CD14-positive monocyte (primary cell): ENCODE measurements around the gene ACSF3. TPM values are rescaled to one million over a fixed set of nuclear protein-coding genes. Genes with fewer than 3 reads are reported as not detected.
A peak's percentile ranks its signal among the peaks of the same experiment; 100 is the strongest.

Experiments used
- DNase-seq, 3 donors: peaks; one replicate each; pipeline ENCODE4 v3.0.0-alpha.2; 2011 to 2022
- H2AFZ ChIP-seq: 2 replicates; pipeline ENCODE4 v1.6.0; 2012; ENCODE audit warnings: mild to moderate bottlenecking, low read depth, low read length, inconsistent platforms; ENCODE audit not compliant: insufficient read depth, poor library complexity, severe bottlenecking
- H3K27ac ChIP-seq, 2 donors: 1 replicate in 1 of 2; 2 replicates in 1 of 2; pipeline ENCODE4 v1.5.1; 2012 to 2013; ENCODE audit warnings: low read length in 2 of 2, control low read depth in 1 of 2, inconsistent platforms in 1 of 2, low read depth in 1 of 2, mild to moderate bottlenecking in 1 of 2
- H3K27me3 ChIP-seq, 2 donors: one replicate each; pipeline versions ENCODE4 v1.6.0 to v1.6.1; 2011 to 2013; ENCODE audit warnings: low read length in 2 of 2; ENCODE audit not compliant: control insufficient read depth in 2 of 2, insufficient read depth in 2 of 2
- H3K36me3 ChIP-seq, 2 donors: replicated peaks in 1 of 2; 1 replicate in 1 of 2; 2 replicates in 1 of 2; pipeline versions ENCODE4 v1.5.1 to v1.6.1; 2012 to 2013; ENCODE audit warnings: low read length in 2 of 2, control low read depth in 1 of 2, inconsistent platforms in 1 of 2, mild to moderate bottlenecking in 1 of 2; ENCODE audit not compliant: insufficient read depth in 2 of 2, control insufficient read depth in 1 of 2
- H3K4me1 ChIP-seq, 2 donors: 1 replicate in 1 of 2; 2 replicates in 1 of 2; pipeline versions ENCODE4 v1.5.1 to v1.6.1; 2012 to 2013; ENCODE audit warnings: low read length in 2 of 2, control low read depth in 1 of 2, inconsistent platforms in 1 of 2, mild to moderate bottlenecking in 1 of 2, moderate library complexity in 1 of 2; ENCODE audit not compliant: insufficient read depth in 2 of 2, control insufficient read depth in 1 of 2
- H3K4me2 ChIP-seq: replicated peaks from 2 replicates; pipeline ENCODE3; 2012; ENCODE audit warnings: low read length, moderate library complexity, mild to moderate bottlenecking; ENCODE audit not compliant: poor library complexity, severe bottlenecking; ENCODE audit errors: extremely low read depth
- H3K4me3 ChIP-seq, 3 experiments: fragments of 200-600 bp in 1 of 3; sonication (generic) in 1 of 3; replicated peaks in 1 of 3; 1 replicate in 2 of 3; 2 replicates in 1 of 3; pipeline ENCODE4 v1.5.1; 2011 to 2013; ENCODE audit warnings: low read length in 3 of 3, mild to moderate bottlenecking in 3 of 3, control low read depth in 2 of 3, low read depth in 2 of 3, inconsistent platforms in 1 of 3, moderate library complexity in 1 of 3
- H3K79me2 ChIP-seq: 2 replicates; pipeline ENCODE4 v1.6.0; 2012; ENCODE audit warnings: mild to moderate bottlenecking, control low read depth, inconsistent platforms, low read length, moderate library complexity; ENCODE audit not compliant: insufficient read depth
- H3K9ac ChIP-seq: 2 replicates; pipeline ENCODE4 v1.6.0; 2017; ENCODE audit warnings: low read length, mild to moderate bottlenecking; ENCODE audit not compliant: insufficient read depth, poor library complexity, severe bottlenecking
- H3K9me3 ChIP-seq, 2 donors: replicated peaks in 1 of 2; 1 replicate in 1 of 2; 2 replicates in 1 of 2; pipeline versions ENCODE4 v1.5.1 to v1.6.1; 2012 to 2013; ENCODE audit warnings: low read length in 2 of 2, control low read depth in 1 of 2; ENCODE audit not compliant: control insufficient read depth in 1 of 2, insufficient read depth in 1 of 2
- H4K20me1 ChIP-seq: 2 replicates; pipeline ENCODE4 v1.6.0; 2012; ENCODE audit warnings: mild to moderate bottlenecking, low read length, control low read depth, moderate library complexity; ENCODE audit not compliant: insufficient read depth
- H3K27ac Mint-ChIP-seq, 7 donors: one replicate each; pipeline ENCODE4 v1.8.0; 2020; ENCODE audit warnings: mild to moderate bottlenecking in 7 of 7, mixed read lengths in 7 of 7, moderate library complexity in 6 of 7, inconsistent platforms in 2 of 7
- H3K27me3 Mint-ChIP-seq, 3 donors: one replicate each; pipeline ENCODE4 v1.8.0; 2021 to 2022; ENCODE audit warnings: low read depth in 3 of 3, mild to moderate bottlenecking in 3 of 3, mixed read lengths in 3 of 3, moderate library complexity in 3 of 3, inconsistent platforms in 1 of 3
- H3K36me3 Mint-ChIP-seq, 2 donors: one replicate each; pipeline ENCODE4 v1.8.0; 2020; ENCODE audit warnings: mixed read lengths in 2 of 2, inconsistent platforms in 1 of 2, mild to moderate bottlenecking in 1 of 2
- H3K4me1 Mint-ChIP-seq: one replicate; pipeline ENCODE4 v1.8.0; 2020; ENCODE audit warnings: mild to moderate bottlenecking, mixed read lengths
- H3K4me3 Mint-ChIP-seq, 2 donors: one replicate each; pipeline ENCODE4 v1.8.0; 2020; ENCODE audit warnings: mild to moderate bottlenecking in 2 of 2, mixed read lengths in 2 of 2, moderate library complexity in 1 of 2
- H3K9me3 Mint-ChIP-seq, 7 donors: one replicate each; pipeline ENCODE4 v1.8.0; 2020 to 2022; ENCODE audit warnings: mixed read lengths in 7 of 7, mild to moderate bottlenecking in 6 of 7, moderate library complexity in 6 of 7, inconsistent platforms in 2 of 7
- WGBS: methylation state at CpG from one replicate; pipeline ENCODE4 v1.1.5; 2013; ENCODE audit warnings: missing lambda C conversion rate; ENCODE audit not compliant: insufficient coverage; 5-methylcytosine and 5-hydroxymethylcytosine counted together
- intact Hi-C, 2 donors: fragments of 100-400 bp; cut with micrococcal nuclease; formaldehyde crosslinking; loops; one replicate each; pipeline versions ENCODE4 v1.15.0 to v1.15.1; 2023
- polyA plus RNA-seq, 3 donors: library from polyadenylated mRNA; depleted of rRNA in 1 of 3; unstranded in 2 of 3; stranded (reverse) in 1 of 3; fragments of 300-500 nt in 2 of 3; fragments of >200 nt in 1 of 3; fragmentation: Illumina TruSeq in 2 of 3; gene quantifications; 1 replicate in 2 of 3; 2 replicates in 1 of 3; pipeline ENCODE4 v1.2.3, GENCODE V29; 2012 to 2021
- TF ChIP-seq, protein P1 (sequence below): fragments of 200-600 bp; IDR thresholded peaks from one replicate; pipeline ENCODE4 v1.8.0; 2022; ENCODE audit warnings: antibody characterized with exemption, mild to moderate bottlenecking

The ACSF3 gene
- polyA plus RNA-seq, 3 donors, result 23.5 to 26.7 (median 26.4) TPM

DNA sequence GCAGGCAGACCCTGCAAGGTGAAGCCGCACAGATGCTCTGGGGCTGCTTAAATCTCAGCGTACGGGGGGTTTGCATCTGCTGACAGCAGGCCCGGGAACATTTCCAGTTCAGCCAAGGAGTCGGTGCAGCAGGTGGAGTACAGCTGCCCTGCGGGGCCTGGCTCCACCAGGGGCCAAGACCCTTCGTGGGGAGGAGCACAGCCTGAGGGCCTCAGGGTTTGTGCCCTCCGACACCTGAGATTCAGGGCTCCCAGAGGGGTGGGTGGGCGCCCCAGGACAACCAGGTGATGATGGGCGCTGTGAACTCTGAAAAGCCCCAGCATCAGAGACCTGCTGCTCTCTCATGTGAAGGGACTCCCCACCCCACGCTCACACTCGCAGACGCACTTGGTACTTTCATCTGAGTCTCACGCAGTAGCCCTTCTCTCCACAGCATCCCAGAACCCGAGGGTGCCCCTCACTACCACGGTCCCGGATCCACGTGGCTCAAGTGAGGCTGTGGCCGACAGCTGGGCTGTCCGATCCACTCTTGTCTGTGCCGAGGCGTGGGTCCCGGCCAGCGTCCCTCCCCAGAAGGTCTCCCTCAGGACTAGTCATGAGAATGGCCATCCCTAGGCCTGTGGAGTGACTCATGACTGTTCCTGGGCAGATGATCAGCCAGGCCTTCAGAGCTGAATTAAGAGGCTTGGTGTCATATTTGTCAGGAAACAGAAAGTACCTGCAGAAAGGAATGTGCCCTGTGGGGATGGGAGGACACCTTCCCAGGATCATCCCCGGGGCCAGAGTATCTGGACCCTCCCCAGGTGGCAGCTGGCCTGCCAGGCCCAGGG is 29.6 kb downstream of the ACSF3 start:
- Mint-ChIP-seq H3K4me1 (peaks cover 13% of the 10 kb centered on the region), H3K27me3 (peaks cover 0 to 3% (median 0%) of the 10 kb centered on the region in 3 donors), H3K27ac (peak overlapping the region in 2 of 7 donors; percentile 13 to 32), H3K36me3 (peaks cover 64 to 77% of the 10 kb centered on the region in 2 donors), H3K9me3 (peaks cover 0 to 4% (median 2%) of the 10 kb centered on the region in 7 donors), H3K4me3 (no peak overlapping the region)
- Histone ChIP-seq H2AFZ (no peak overlapping the region), H3K4me1 (peaks cover 14% of the 10 kb centered on the region in 2 donors), H3K79me2 (no peaks in the 10 kb centered on the region), H3K36me3 (peaks cover 44 to 69% of the 10 kb centered on the region in 2 donors), H3K27me3 (no peaks in the 10 kb centered on the region), H4K20me1 (no peaks in the 10 kb centered on the region), H3K4me2 (no peak overlapping the region), H3K9ac (no peak overlapping the region), H3K27ac (no peak overlapping the region), H3K4me3 (no peak overlapping the region), H3K9me3 (no peaks in the 10 kb centered on the region)
- intact Hi-C loops, result no loop called here
- no peak for DNase-seq
- TF ChIP-seq, protein P1, sequence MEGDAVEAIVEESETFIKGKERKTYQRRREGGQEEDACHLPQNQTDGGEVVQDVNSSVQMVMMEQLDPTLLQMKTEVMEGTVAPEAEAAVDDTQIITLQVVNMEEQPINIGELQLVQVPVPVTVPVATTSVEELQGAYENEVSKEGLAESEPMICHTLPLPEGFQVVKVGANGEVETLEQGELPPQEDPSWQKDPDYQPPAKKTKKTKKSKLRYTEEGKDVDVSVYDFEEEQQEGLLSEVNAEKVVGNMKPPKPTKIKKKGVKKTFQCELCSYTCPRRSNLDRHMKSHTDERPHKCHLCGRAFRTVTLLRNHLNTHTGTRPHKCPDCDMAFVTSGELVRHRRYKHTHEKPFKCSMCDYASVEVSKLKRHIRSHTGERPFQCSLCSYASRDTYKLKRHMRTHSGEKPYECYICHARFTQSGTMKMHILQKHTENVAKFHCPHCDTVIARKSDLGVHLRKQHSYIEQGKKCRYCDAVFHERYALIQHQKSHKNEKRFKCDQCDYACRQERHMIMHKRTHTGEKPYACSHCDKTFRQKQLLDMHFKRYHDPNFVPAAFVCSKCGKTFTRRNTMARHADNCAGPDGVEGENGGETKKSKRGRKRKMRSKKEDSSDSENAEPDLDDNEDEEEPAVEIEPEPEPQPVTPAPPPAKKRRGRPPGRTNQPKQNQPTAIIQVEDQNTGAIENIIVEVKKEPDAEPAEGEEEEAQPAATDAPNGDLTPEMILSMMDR, result no peak
- 93% methylated on average over 23 of the region's 25 CpGs for WGBS

DNA sequence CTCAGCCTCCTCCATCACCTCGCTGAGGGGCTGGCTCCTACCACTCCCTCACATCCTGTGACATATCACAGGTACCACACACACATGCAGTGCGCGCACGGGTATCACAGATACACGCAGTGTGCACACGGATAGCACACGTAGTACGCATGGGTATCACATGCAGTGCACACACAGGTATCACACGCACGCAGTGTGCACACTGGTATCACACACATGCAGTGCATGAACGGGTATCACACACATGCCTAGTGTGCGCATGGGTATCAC is 30.1 kb downstream of the ACSF3 start:
- Histone ChIP-seq H3K27me3 (no peaks in the 10 kb centered on the region), H2AFZ (no peak overlapping the region), H3K36me3 (peaks cover 46 to 71% of the 10 kb centered on the region in 2 donors), H3K4me1 (peaks cover 8 to 9% of the 10 kb centered on the region in 2 donors), H3K79me2 (no peaks in the 10 kb centered on the region), H3K4me2 (no peak overlapping the region), H3K27ac (no peak overlapping the region), H3K9me3 (peaks cover 0 to 2% of the 10 kb centered on the region in 2 donors), H3K4me3 (no peak overlapping the region), H3K9ac (no peak overlapping the region), H4K20me1 (no peaks in the 10 kb centered on the region)
- intact Hi-C loops, result no loop called here
- over 99% methylated on average over 11 of the region's 12 CpGs for WGBS
- no peak overlapping the region for H3K27ac Mint-ChIP-seq
- peaks cover 0 to 1% (median 0%) of the 10 kb centered on the region in 3 donors for H3K27me3 Mint-ChIP-seq
- TF ChIP-seq, protein P1, result no peak
- H3K36me3 Mint-ChIP-seq, result peaks cover 62 to 75% of the 10 kb centered on the region in 2 donors
- peaks cover under 1 to 5% (median 3%) of the 10 kb centered on the region in 7 donors for H3K9me3 Mint-ChIP-seq
- DNase-seq, result no peak
- H3K4me3 Mint-ChIP-seq, result no peak overlapping the region
- H3K4me1 Mint-ChIP-seq, result peaks cover 7% of the 10 kb centered on the region
